AG04450 (cell line): ENCODE measurements around the gene UBXN10. TPM values are rescaled to one million over a fixed set of nuclear protein-coding genes. Genes with fewer than 3 reads are reported as not detected.

ENCODE experiments used
- CTCF ChIA-PET: fragments of 300-600, 350-600 bp; formaldehyde crosslinking; extraction: SDS; loops from one replicate; lab custom pipeline; 2022; ENCODE audit warnings: antibody characterized with exemption, inconsistent platforms; lab: Charles Lee
- POLR2A ChIA-PET: fragments of 350-600 bp; formaldehyde crosslinking; extraction: SDS; loops from one replicate; lab custom pipeline; 2021; ENCODE audit warnings: antibody characterized with exemption, inconsistent platforms; lab: Yijun Ruan, JAX
- DNase-seq: peaks from one replicate; pipeline ENCODE4 v3.0.0-alpha.2; 2011; ENCODE audit warnings: low read depth, low spot score
- H3K27ac ChIP-seq: one replicate; pipeline ENCODE4 v1.5.1; 2012; ENCODE audit warnings: low read depth, low read length, control low read depth
- H3K27me3 ChIP-seq: one replicate; pipeline ENCODE4 v1.6.0; 2012; ENCODE audit warnings: low read length; ENCODE audit not compliant: control insufficient read depth, insufficient read depth
- H3K4me3 ChIP-seq: 2 replicates; pipeline ENCODE4 v1.5.1; 2011; ENCODE audit warnings: mild to moderate bottlenecking, low read depth, low read length, control low read depth
- H3K9me3 ChIP-seq: 2 replicates; pipeline ENCODE4 v1.5.1; 2012; ENCODE audit warnings: low read length; ENCODE audit not compliant: control insufficient read depth, insufficient read depth
- CTCF ChIP-seq: IDR thresholded peaks from 2 replicates; pipeline ENCODE4 v1.5.1; 2011; ENCODE audit warnings: low read depth, low read length, control low read depth, inconsistent platforms
- polyA plus RNA-seq: library from polyadenylated mRNA; depleted of rRNA; stranded (reverse); fragments of >200 nt; gene quantifications from 2 replicates; pipeline ENCODE4 v1.2.3, GENCODE V29; 2011

The UBXN10 gene
- polyA plus RNA-seq, 1 experiment: not detected

GRCh38 chr1:20184997-20185833 lies 681 bp upstream of the UBXN10 start:
- Histone ChIP-seq H3K27ac (no peak overlapping the region), H3K9me3 (no peaks in the 10 kb centered on the region), H3K27me3 (peaks cover 58% of the 10 kb centered on the region), H3K4me3 (no peak overlapping the region)
- ChIA-PET CTCF (no interaction called here), POLR2A (no interaction called here)
- TF ChIP-seq CTCF: no peak
- no peak for DNase-seq

- no peak overlapping the region for H3K27ac ChIP-seq
- DNase-seq: no peak
- TF ChIP-seq CTCF: no peak
- H3K27me3 ChIP-seq: peaks cover 68% of the 10 kb centered on the region
- CTCF ChIA-PET: interaction anchor here (1.2 to 1.3 kb wide), 2 partner anchors 9 to 270 kb away, joined by 3 read pairs; no protein-coding TSS in a partner anchor
- H3K4me3 ChIP-seq: no peak overlapping the region
- POLR2A ChIA-PET: no interaction called here
- H3K9me3 ChIP-seq: no peaks in the 10 kb centered on the region
These were observed 1.4 kb downstream of the UBXN10 start for GRCh38 chr1:20187103-20187812.

GRCh38 chr1:20187813-20188454 lies 2.0 kb downstream of the UBXN10 start:
- TF ChIP-seq CTCF: no peak
- Histone ChIP-seq H3K9me3 (no peaks in the 10 kb centered on the region), H3K27ac (no peak overlapping the region), H3K27me3 (peaks cover 66% of the 10 kb centered on the region), H3K4me3 (no peak overlapping the region)
- POLR2A ChIA-PET: no interaction called here
- DNase-seq: no peak
- CTCF ChIA-PET: interaction anchor here (0.6 to 1.3 kb wide), 3 partner anchors 8 to 270 kb away, joined by 3 to 5 read pairs (median 3); no protein-coding TSS in a partner anchor

GRCh38 chr1:20188455-20188817 lies 2.5 kb downstream of the UBXN10 start:
- Histone ChIP-seq H3K27me3 (peaks cover 67% of the 10 kb centered on the region), H3K27ac (no peak overlapping the region), H3K9me3 (no peaks in the 10 kb centered on the region), H3K4me3 (no peak overlapping the region)
- CTCF ChIA-PET: interaction anchor here (0.6 to 1.3 kb wide), 3 partner anchors 7 to 24 kb away, joined by 3 to 5 read pairs (median 3); no protein-coding TSS in a partner anchor
- TF ChIP-seq CTCF: no peak
- no peak for DNase-seq
- POLR2A ChIA-PET: no interaction called here
